ENCODE results near the gene RXRB.
A peak's percentile ranks its signal among the peaks of the same experiment; 100 is the strongest.

RXRB gene

DNA sequence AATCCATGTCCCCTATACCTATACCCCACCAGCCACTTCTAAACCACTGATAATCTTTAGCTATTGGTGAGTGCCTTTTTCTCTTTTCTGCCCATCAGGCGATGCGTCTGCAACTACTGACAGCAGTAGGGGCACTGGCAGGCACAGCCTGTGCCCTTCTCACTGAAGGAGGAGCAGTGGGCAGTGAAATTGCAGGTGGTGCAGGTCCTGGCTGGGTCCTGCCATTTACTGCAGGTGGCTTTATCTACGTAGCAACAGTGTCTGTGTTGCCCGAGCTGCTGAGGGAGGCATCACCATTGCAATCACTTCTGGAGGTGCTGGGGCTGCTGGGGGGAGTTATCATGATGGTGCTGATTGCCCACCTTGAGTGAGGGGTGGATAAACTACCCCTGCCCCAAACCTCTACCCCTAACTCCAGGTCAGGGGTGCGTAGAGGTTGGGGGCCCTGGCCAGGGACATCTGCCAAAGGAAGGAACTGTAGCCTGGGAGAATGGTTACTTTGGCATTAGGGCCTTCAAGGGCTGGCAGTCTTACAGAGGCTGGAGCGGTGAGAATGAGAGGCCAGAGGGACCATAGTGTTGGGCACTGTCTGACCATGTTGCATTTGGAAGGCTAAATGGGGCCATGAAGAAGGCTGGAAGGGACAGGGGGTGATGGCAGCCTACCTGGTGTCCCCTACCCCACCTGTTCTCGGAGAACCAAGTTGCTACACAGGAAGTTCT lies 3.1 kb upstream of the RXRB start:
- no peak for DNase-seq (ENCODE audit: low read depth)
- Histone ChIP-seq H3K4me1 (ENCODE audit: control insufficient read depth, insufficient read depth, low read length) (peaks cover 58% of the 10 kb centered on the region), H3K9me3 (ENCODE audit: control insufficient read depth, low read length) (no peaks in the 10 kb centered on the region), H3K4me3 (ENCODE audit: low read length) (peak overlapping the region; percentile 84), H3K27me3 (replicated peaks; ENCODE audit: control insufficient read depth, insufficient read depth, low read length) (no peaks in the 10 kb centered on the region), H3K36me3 (ENCODE audit: control insufficient read depth, insufficient read depth, low read length, severe bottlenecking) (peaks cover 26% of the 10 kb centered on the region), H3K9ac (ENCODE audit: low read length) (peak overlapping the region; percentile 10)

DNA sequence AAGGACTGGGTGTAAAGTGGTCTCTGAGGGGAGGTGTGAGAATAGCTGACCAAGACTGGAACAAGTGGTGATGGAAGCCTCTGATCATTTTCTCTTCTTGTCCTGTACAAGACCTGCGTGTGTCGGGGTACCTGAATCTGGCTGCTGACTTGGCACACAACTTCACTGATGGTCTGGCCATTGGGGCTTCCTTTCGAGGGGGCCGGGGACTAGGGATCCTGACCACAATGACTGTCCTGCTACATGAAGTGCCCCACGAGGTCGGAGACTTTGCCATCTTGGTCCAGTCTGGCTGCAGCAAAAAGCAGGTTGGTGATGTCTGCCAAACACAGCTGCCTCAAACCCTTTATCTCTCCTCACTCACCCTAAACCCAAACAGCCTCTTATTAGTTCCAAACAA lies 2.3 kb upstream of the RXRB start:
- peaks cover 66% of the 10 kb centered on the region for H3K4me1 ChIP-seq (ENCODE audit: control insufficient read depth, insufficient read depth, low read length)
- peak overlapping the region; percentile 93 for H3K4me3 ChIP-seq (ENCODE audit: low read length)
- H3K27me3 ChIP-seq (replicated peaks; ENCODE audit: control insufficient read depth, insufficient read depth, low read length), result no peaks in the 10 kb centered on the region
- H3K36me3 ChIP-seq (ENCODE audit: control insufficient read depth, insufficient read depth, low read length, severe bottlenecking), result peaks cover 26% of the 10 kb centered on the region
- H3K9ac ChIP-seq (ENCODE audit: low read length), result peak overlapping the region; percentile 95
- DNase-seq (ENCODE audit: low read depth), result no peak
- H3K9me3 ChIP-seq (ENCODE audit: control insufficient read depth, low read length), result no peaks in the 10 kb centered on the region

DNA sequence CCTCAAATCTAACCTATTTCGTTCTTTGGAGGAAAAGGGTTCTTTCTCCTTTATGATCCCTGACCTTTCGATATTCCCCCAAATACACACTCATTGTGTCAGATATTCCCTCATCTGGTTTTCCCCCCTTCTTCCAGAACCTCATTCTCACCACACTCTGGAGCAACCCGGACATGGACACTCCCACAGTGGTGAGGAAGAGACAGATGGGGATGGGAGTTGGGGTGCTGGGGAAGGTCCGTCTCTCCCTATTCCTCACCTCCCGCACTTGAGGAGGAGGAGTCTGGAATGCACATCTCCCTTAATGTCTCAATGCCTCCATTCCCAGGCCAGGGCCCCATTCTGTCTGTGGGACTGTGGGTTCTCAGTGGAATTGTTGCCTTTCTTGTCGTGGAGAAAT lies 1.5 kb upstream of the RXRB start:
- peaks cover 71% of the 10 kb centered on the region for H3K4me1 ChIP-seq (ENCODE audit: control insufficient read depth, insufficient read depth, low read length)
- H3K9me3 ChIP-seq (ENCODE audit: control insufficient read depth, low read length), result no peaks in the 10 kb centered on the region
- no peak for DNase-seq (ENCODE audit: low read depth)
- peak overlapping the region; percentile 95 for H3K9ac ChIP-seq (ENCODE audit: low read length)
- peaks cover 29% of the 10 kb centered on the region for H3K36me3 ChIP-seq (ENCODE audit: control insufficient read depth, insufficient read depth, low read length, severe bottlenecking)
- H3K27me3 ChIP-seq (replicated peaks; ENCODE audit: control insufficient read depth, insufficient read depth, low read length), result no peaks in the 10 kb centered on the region
- H3K4me3 ChIP-seq (ENCODE audit: low read length), result peak overlapping the region; percentile 93

DNA sequence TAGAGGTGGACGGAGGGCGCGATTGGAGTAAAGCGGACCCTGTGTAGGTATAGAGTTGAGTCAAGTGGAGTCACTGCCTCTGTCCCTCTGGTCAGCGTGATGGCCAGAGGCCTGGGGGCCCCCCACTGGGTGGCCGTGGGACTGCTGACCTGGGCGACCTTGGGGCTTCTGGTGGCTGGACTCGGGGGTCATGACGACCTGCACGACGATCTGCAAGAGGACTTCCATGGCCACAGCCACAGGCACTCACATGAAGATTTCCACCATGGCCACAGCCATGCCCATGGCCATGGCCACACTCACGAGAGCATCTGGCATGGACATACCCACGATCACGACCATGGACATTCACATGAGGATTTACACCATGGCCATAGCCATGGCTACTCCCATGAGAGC lies 681 bp upstream of the RXRB start:
- no peaks in the 10 kb centered on the region for H3K9me3 ChIP-seq (ENCODE audit: control insufficient read depth, low read length)
- H3K36me3 ChIP-seq (ENCODE audit: control insufficient read depth, insufficient read depth, low read length, severe bottlenecking), result peaks cover 37% of the 10 kb centered on the region
- DNase-seq (ENCODE audit: low read depth), result no peak
- H3K9ac ChIP-seq (ENCODE audit: low read length), result peak overlapping the region; percentile 95
- H3K27me3 ChIP-seq (replicated peaks; ENCODE audit: control insufficient read depth, insufficient read depth, low read length), result no peaks in the 10 kb centered on the region
- peak overlapping the region; percentile 93 for H3K4me3 ChIP-seq (ENCODE audit: low read length)
- H3K4me1 ChIP-seq (ENCODE audit: control insufficient read depth, insufficient read depth, low read length), result peaks cover 65% of the 10 kb centered on the region

DNA sequence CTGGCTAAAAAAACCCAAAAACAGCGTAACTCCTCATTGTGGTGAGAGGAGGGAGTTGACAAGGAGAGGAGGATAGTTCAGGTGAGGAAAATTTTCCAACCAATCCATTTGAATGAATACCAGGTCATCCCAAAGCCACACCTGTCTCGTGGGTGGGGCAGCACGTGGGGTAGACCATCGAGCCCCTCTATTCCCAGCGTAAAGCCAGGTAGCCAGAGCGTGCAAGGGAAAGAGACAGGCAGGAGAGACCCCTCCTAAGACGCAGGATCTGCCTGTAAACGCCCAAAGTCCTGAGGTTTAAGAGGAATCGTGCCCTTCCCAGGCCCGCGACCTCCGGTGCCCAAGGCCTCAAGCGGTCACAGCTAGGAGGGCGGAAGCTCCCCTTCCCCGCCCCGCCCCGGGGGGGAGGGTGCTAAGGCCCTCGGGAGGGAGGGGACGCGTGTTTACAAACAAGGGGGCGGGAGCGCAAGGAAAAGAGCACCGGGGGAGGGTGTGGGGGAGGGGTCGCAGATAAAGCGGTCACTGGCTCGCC lies 712 bp downstream of the RXRB start:
- Histone ChIP-seq H3K9ac (ENCODE audit: low read length) (peak overlapping the region; percentile 95), H3K4me3 (ENCODE audit: low read length) (peak overlapping the region; percentile 93), H3K27me3 (replicated peaks; ENCODE audit: control insufficient read depth, insufficient read depth, low read length) (no peaks in the 10 kb centered on the region), H3K36me3 (ENCODE audit: control insufficient read depth, insufficient read depth, low read length, severe bottlenecking) (peaks cover 51% of the 10 kb centered on the region), H3K4me1 (ENCODE audit: control insufficient read depth, insufficient read depth, low read length) (peaks cover 54% of the 10 kb centered on the region), H3K9me3 (ENCODE audit: control insufficient read depth, low read length) (no peaks in the 10 kb centered on the region)
- no peak for DNase-seq (ENCODE audit: low read depth)

DNA sequence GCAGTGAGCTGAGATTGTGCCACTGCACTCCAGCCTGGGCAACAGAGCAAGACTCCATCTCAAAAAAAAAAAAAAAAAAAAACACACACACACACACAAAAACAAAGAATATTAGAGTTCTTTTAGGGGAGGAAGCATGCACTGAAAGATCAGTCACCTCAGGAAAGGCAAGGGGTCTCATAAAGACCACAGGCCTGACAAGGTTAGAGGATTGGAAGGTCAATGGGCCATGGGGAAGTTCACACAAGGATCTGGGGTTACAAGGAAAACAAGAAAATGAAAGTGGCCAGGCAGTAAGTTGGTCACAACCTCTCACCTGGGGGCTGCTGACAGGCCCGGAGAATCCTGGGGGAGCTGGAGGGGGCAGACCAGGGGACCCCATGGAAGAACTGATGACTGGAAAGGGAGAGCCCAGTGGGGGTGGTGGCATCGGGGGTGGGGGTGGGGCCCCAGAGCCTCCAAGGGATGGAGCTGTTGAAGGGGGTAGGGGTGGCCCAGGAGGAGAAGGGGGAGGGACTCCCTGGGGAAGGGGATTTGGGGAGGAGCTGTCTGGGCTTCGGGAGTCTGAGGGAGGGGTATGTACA lies 1.5 kb downstream of the RXRB start:
- Histone ChIP-seq H3K9me3 (ENCODE audit: control insufficient read depth, low read length) (no peaks in the 10 kb centered on the region), H3K9ac (ENCODE audit: low read length) (peak overlapping the region; percentile 95), H3K36me3 (ENCODE audit: control insufficient read depth, insufficient read depth, low read length, severe bottlenecking) (peaks cover 56% of the 10 kb centered on the region), H3K27me3 (replicated peaks; ENCODE audit: control insufficient read depth, insufficient read depth, low read length) (no peaks in the 10 kb centered on the region), H3K4me3 (ENCODE audit: low read length) (peak overlapping the region; percentile 93), H3K4me1 (ENCODE audit: control insufficient read depth, insufficient read depth, low read length) (peaks cover 49% of the 10 kb centered on the region)
- DNase-seq (ENCODE audit: low read depth), result no peak

DNA sequence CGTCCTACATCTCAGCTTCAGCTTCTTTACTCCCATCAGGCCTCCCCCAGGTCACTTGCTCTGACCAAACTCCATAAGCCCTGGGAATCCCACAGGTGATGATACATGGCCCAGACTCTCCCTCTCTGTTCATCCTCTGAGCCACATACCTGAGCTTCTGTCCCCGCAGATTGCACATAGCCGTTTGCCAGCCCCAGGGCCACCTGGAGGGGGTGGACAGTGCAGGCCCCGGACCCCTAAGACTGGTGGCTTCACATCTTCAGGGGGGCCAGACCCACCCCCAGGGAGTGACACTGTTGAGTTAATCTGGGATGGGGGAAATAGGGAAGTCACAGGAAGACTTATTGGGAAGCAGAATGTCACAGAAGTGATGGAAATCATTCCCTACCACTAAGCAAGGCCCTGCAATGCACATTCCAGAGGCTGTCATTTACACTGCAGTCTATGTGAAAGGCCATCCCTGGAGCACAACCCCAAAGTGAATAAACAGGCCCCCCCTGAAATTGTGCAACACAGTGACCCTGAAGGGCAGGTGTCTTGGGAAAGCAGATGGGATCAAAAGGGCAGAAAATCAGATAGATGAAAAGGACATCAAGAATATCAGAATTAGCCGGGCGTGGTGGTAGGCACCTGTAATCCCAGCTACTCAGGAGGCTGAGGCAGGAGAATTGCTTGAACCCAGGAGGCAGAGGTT lies 2.2 kb downstream of the RXRB start:
- peaks cover 52% of the 10 kb centered on the region for H3K36me3 ChIP-seq (ENCODE audit: control insufficient read depth, insufficient read depth, low read length, severe bottlenecking)
- peaks cover 43% of the 10 kb centered on the region for H3K4me1 ChIP-seq (ENCODE audit: control insufficient read depth, insufficient read depth, low read length)
- no peaks in the 10 kb centered on the region for H3K27me3 ChIP-seq (replicated peaks; ENCODE audit: control insufficient read depth, insufficient read depth, low read length)
- no peak for DNase-seq (ENCODE audit: low read depth)
- H3K9ac ChIP-seq (ENCODE audit: low read length), result peak overlapping the region; percentile 46
- H3K4me3 ChIP-seq (ENCODE audit: low read length), result no peak overlapping the region
- no peaks in the 10 kb centered on the region for H3K9me3 ChIP-seq (ENCODE audit: control insufficient read depth, low read length)

DNA sequence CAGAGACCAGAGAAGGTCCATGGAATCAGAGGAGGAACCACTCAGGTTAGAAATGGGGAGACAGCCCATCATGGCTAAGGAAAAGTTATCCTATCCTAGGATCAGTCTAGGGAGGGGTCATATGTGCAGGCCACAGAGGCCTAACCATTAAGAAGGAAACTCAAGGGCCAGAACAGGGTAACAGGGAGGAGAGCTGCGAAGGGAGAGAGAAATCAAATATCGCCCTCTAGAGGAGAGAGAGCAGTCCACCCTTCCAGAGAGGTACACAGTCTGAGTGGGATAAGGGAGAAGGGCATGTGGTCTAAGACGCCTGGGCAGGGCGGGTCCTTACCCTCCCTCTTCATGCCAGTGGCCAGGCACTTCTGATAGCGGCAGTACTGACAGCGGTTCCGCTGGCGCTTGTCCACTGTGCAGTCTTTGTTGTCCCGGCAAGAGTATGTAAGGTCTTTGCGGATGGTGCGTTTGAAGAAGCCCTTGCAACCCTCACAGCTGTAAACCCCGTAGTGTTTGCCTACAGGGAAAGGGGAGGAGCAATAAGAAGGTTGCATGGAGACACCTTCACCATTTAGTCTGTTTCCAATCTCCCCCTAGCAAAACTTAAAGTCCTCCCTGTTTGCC lies 2.9 kb downstream of the RXRB start:
- Histone ChIP-seq H3K4me1 (ENCODE audit: control insufficient read depth, insufficient read depth, low read length) (peaks cover 35% of the 10 kb centered on the region), H3K9ac (ENCODE audit: low read length) (peak overlapping the region; percentile 46), H3K27me3 (replicated peaks; ENCODE audit: control insufficient read depth, insufficient read depth, low read length) (no peaks in the 10 kb centered on the region), H3K9me3 (ENCODE audit: control insufficient read depth, low read length) (no peaks in the 10 kb centered on the region), H3K36me3 (ENCODE audit: control insufficient read depth, insufficient read depth, low read length, severe bottlenecking) (peaks cover 45% of the 10 kb centered on the region), H3K4me3 (ENCODE audit: low read length) (no peak overlapping the region)
- peak; percentile 90 for DNase-seq (ENCODE audit: low read depth)

DNA sequence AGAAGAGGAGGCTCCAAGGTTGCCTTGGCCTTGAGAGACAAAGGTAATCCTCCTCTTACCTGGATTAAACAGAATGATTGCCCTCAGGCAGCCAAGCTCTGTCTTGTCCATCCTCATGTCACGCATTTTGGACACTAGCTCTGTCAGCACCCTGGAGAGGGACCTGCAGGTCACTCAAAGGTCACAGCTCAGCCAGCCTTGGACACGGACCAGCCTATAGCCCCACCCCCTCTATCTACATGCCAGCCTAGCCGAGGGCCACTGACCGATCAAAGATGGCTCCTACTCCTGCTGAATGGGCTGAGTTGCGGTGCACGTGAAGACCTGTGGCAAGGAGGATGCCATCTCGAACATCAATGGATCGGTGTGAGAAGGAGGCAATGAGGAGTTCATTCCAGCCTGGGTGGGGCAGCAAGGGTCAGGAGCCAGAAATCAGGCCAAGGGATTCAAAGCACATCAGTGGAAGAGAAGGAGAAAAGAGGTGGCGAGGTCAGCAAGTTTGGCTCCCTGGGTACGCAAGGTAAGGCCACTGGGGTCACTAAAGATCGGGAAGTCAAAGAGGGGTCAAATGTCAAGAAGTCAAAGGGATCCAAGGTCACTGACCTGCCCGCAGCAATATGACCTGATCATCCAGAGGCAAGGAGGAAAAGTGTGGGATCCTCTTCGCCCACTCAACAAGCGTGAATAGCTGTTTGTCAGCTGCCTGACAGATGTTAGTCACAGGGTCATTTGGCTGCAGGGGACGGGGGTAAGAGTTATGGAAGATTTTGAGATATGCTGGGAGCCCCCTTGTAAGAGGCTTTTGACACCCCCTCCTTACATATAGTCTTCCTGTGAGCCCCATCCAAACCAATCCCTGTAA lies 4.9 kb downstream of the RXRB start:
- no peak for DNase-seq (ENCODE audit: low read depth)
- H3K4me3 ChIP-seq (ENCODE audit: low read length), result no peak overlapping the region

DNA sequence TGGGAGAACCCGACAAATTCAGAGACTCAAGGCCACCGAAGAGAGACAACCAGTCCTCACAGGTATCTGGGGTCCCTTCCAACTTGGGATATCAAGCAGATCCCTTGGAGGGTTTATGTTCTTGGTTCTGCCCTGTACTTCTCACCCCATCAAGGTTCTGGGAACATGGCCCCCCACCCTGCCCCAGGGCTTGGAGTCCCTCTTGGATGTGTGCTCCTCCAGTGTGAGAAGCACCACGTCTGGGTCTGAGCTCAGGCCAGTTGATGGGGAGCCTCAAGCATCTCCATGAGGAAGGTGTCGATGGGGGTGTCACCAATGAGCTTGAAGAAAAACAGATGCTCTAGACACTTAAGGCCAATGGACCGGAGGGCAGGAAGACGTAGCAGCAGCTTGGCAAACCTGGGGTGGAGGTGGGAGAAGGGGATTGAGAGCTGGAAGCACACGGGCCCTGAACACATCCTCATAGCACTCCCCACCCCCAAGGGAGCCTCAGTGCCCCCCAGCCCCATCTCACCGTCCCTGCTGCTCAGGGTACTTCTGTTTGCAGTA lies 6.0 kb downstream of the RXRB start:
- peaks cover 23% of the 10 kb centered on the region for H3K4me1 ChIP-seq (ENCODE audit: control insufficient read depth, insufficient read depth, low read length)
- H3K9ac ChIP-seq (ENCODE audit: low read length), result no peak overlapping the region
- H3K36me3 ChIP-seq (ENCODE audit: control insufficient read depth, insufficient read depth, low read length, severe bottlenecking), result peaks cover 35% of the 10 kb centered on the region
- H3K4me3 ChIP-seq (ENCODE audit: low read length), result no peak overlapping the region
- H3K27me3 ChIP-seq (replicated peaks; ENCODE audit: control insufficient read depth, insufficient read depth, low read length), result peaks cover 19% of the 10 kb centered on the region
- H3K9me3 ChIP-seq (ENCODE audit: control insufficient read depth, low read length), result no peaks in the 10 kb centered on the region
- DNase-seq (ENCODE audit: low read depth), result no peak

More for the DNA sequence above, 4.9 kb downstream of the RXRB start:
- peaks cover 35% of the 10 kb centered on the region for H3K36me3 ChIP-seq (ENCODE audit: control insufficient read depth, insufficient read depth, low read length, severe bottlenecking)
- peaks cover 25% of the 10 kb centered on the region for H3K4me1 ChIP-seq (ENCODE audit: control insufficient read depth, insufficient read depth, low read length)
- H3K9ac ChIP-seq (ENCODE audit: low read length), result no peak overlapping the region
- no peaks in the 10 kb centered on the region for H3K9me3 ChIP-seq (ENCODE audit: control insufficient read depth, low read length)
- peaks cover 15% of the 10 kb centered on the region for H3K27me3 ChIP-seq (replicated peaks; ENCODE audit: control insufficient read depth, insufficient read depth, low read length)
